Esophagus muscularis mucosa (tissue), 3 donors: ENCODE data around the gene BTBD9.

ENCODE experiments used
- CTCF ChIP-seq, 3 experiments: fragments of 200-600 bp in 2 of 3; fragments of 450-650 bp in 1 of 3; sonication (generic) in 2 of 3; IDR thresholded peaks; one replicate each; pipeline ENCODE4 v1.5.1; 2017 to 2019; ENCODE audit warnings: antibody characterized with exemption in 3 of 3, mild to moderate bottlenecking in 2 of 3, moderate library complexity in 1 of 3
- POLR2A ChIP-seq: fragments of 450-650 bp; IDR thresholded peaks from one replicate; pipeline ENCODE4 v1.6.1; 2017; ENCODE audit warnings: antibody characterized with exemption, moderate library complexity, mild to moderate bottlenecking, low read depth

DNA sequence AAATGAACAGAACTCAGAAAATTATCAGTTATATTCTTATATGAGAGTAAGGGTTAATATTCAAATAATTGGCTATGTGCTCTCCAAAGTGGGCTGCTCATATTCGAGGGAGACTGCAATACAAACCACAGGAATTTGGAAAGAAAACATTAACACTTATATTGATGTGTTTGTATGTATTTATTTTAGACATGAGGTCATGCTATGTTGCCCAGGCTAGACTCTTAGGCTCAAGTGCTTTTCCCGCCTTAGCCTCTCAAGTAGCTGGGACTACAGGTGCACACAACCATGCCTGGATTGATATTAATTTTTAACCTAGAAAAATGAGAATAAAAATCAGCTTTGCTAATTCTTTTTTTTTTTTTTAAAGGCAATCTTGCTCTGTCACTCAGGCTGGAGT, 35.0 kb downstream of the BTBD9 start:
- no peak for TF ChIP-seq CTCF (IDR thresholded peaks at IDR 0.05)
- no peak for TF ChIP-seq POLR2A
